A673 (cell line): Measurements from ENCODE around the gene CCDC196. TPM values are rescaled to one million over a fixed set of nuclear protein-coding genes. Genes with fewer than 3 reads are reported as not detected.

Experiments
- BruUV-seq: library from RNA; stranded (reverse); fragments of 400-500 nt; replicated peaks from 2 replicates; lab custom pipeline; 2021; lab: Mats Ljungman, UMichigan
- CTCF ChIA-PET: fragments of 300-600 bp; sonication (Branson Sonifier 250); formaldehyde crosslinking; loops from one replicate; lab custom pipeline; 2022; ENCODE audit warnings: antibody characterized with exemption; lab: Charles Lee
- POLR2A ChIA-PET: fragments of 300-600 bp; sonication (Branson Sonifier 250); formaldehyde crosslinking; loops from one replicate; lab custom pipeline; 2022; ENCODE audit warnings: antibody characterized with exemption; ENCODE audit not compliant: low non-redundant PET; lab: Charles Lee
- DNase-seq: peaks from one replicate; pipeline ENCODE4 v3.0.0-alpha.2; 2015; ENCODE audit warnings: low spot score
- H3K27ac ChIP-seq: fragments of 200-600 bp; sonication (generic); 2 replicates; pipeline ENCODE4 v1.5.1; 2016; ENCODE audit warnings: mixed run types, low read depth, mild to moderate bottlenecking, mixed read lengths, antibody characterized with exemption, low read length; ENCODE audit not compliant: poor library complexity, severe bottlenecking
- H3K27me3 ChIP-seq: fragments of 200-600 bp; sonication (generic); replicated peaks from 2 replicates; pipeline ENCODE4 v1.6.1; 2017; ENCODE audit warnings: mixed run types, low read depth, mild to moderate bottlenecking, mixed read lengths, antibody characterized with exemption, low read length; ENCODE audit not compliant: insufficient read depth, poor library complexity
- H3K36me3 ChIP-seq: fragments of 200-600 bp; sonication (generic); 2 replicates; pipeline ENCODE4 v1.6.1; 2016; ENCODE audit warnings: mixed run types, mild to moderate bottlenecking, mixed read lengths, antibody characterized with exemption, low read length; ENCODE audit not compliant: insufficient read depth, poor library complexity, severe bottlenecking
- H3K4me1 ChIP-seq: fragments of 200-600 bp; sonication (generic); 2 replicates; pipeline ENCODE4 v1.6.1; 2017; ENCODE audit warnings: mixed run types, mild to moderate bottlenecking, mixed read lengths, antibody characterized with exemption, low read length; ENCODE audit not compliant: insufficient read depth, poor library complexity, severe bottlenecking
- H3K4me3 ChIP-seq: fragments of 200-600 bp; sonication (generic); 2 replicates; pipeline ENCODE4 v1.5.1; 2016; ENCODE audit warnings: low read depth, mixed run types, mild to moderate bottlenecking, mixed read lengths, low read length; ENCODE audit not compliant: poor library complexity, severe bottlenecking
- H3K9me3 ChIP-seq: fragments of 200-600 bp; sonication (generic); 2 replicates; pipeline ENCODE4 v1.6.1; 2016; ENCODE audit warnings: mixed run types, low read depth, mild to moderate bottlenecking, mixed read lengths, antibody characterized with exemption, low read length; ENCODE audit not compliant: poor library complexity, severe bottlenecking
- CTCF ChIP-seq: fragments of 300-800, 200-600 bp; sonication (generic); conservative IDR thresholded peaks from 2 replicates; pipeline ENCODE4 v1.5.1; 2017; ENCODE audit warnings: low read depth, mild to moderate bottlenecking, antibody characterized with exemption, low read length, moderate library complexity, mixed read lengths
- EZH2 ChIP-seq: fragments of 200-600 bp; sonication (generic); IDR thresholded peaks from 2 replicates; pipeline ENCODE4 v1.6.1; 2017; ENCODE audit warnings: borderline replicate concordance, low read depth, mild to moderate bottlenecking, mixed read lengths, antibody characterized with exemption, low read length; ENCODE audit not compliant: poor library complexity, severe bottlenecking
- intact Hi-C: fragments of 100-400 bp; cut with micrococcal nuclease; formaldehyde crosslinking; loops from one replicate; pipeline ENCODE4 v1.10.0; 2022; ENCODE audit not compliant: unreplicated experiment
- total RNA-seq: library from RNA; stranded (reverse); gene quantifications from 2 replicates; pipeline ENCODE4 v1.2.3, GENCODE V29; 2021

Gene CCDC196
- total RNA-seq, 1 experiment from 2014 or later: not detected

- BruUV-seq: no TSS peak
- Histone ChIP-seq H3K4me3 (no peak overlapping the region), H3K36me3 (no peaks in the 10 kb centered on the region), H3K4me1 (no peaks in the 10 kb centered on the region), H3K9me3 (peaks cover 19% of the 10 kb centered on the region), H3K27ac (no peak overlapping the region), H3K27me3 (no peaks in the 10 kb centered on the region)
- intact Hi-C loops: no loop called here
- CTCF ChIA-PET: no interaction called here
- no peak for DNase-seq
- TF ChIP-seq EZH2 (no peak), CTCF (no peak)
- POLR2A ChIA-PET: no interaction called here
Observed at GRCh38 chr14:66473223-66473622, 12.9 kb upstream of the CCDC196 start.

- POLR2A ChIA-PET: no interaction called here
- intact Hi-C loops: no loop called here
Observed at GRCh38 chr14:66476964-66477363, 9.2 kb upstream of the CCDC196 start.

GRCh38 chr14:66477567-66477966, 8.6 kb upstream of the CCDC196 start:
- Histone ChIP-seq H3K9me3 (no peaks in the 10 kb centered on the region), H3K27me3 (no peaks in the 10 kb centered on the region), H3K36me3 (no peaks in the 10 kb centered on the region), H3K27ac (no peak overlapping the region), H3K4me1 (no peaks in the 10 kb centered on the region), H3K4me3 (no peak overlapping the region)
- DNase-seq: no peak
- intact Hi-C loops: no loop called here
- ChIA-PET CTCF (no interaction called here), POLR2A (no interaction called here)
- BruUV-seq: no TSS peak
- TF ChIP-seq CTCF (no peak), EZH2 (no peak)

More at GRCh38 chr14:66476964-66477363, 9.2 kb upstream of the CCDC196 start:
- H3K27me3 ChIP-seq: no peaks in the 10 kb centered on the region
- peak; percentile 21 for DNase-seq
- CTCF ChIA-PET: no interaction called here
- no peaks in the 10 kb centered on the region for H3K4me1 ChIP-seq
- H3K36me3 ChIP-seq: no peaks in the 10 kb centered on the region
- no peak overlapping the region for H3K4me3 ChIP-seq
- TF ChIP-seq CTCF (no peak), EZH2 (no peak)
- no peaks in the 10 kb centered on the region for H3K9me3 ChIP-seq
- BruUV-seq: no TSS peak
- no peak overlapping the region for H3K27ac ChIP-seq
